Activated naive CD4-positive, alpha-beta T cell treated with anti-CD3 and anti-CD28 coated beads, Interleukin-2, amount 50 U/mL, for 24 hours (primary cell): Measurements from ENCODE around the gene RABGAP1L.

Experiments
- H3K27ac Mint-ChIP-seq: one replicate; pipeline ENCODE4 v1.8.0; 2021; ENCODE audit warnings: mild to moderate bottlenecking, mixed read lengths
- H3K27me3 Mint-ChIP-seq: one replicate; pipeline ENCODE4 v1.8.0; 2021; ENCODE audit warnings: mixed read lengths
- H3K36me3 Mint-ChIP-seq: one replicate; pipeline ENCODE4 v1.8.0; 2021; ENCODE audit warnings: mixed read lengths
- H3K4me1 Mint-ChIP-seq: one replicate; pipeline ENCODE4 v1.8.0; 2021; ENCODE audit warnings: mixed read lengths
- H3K4me3 Mint-ChIP-seq: one replicate; pipeline ENCODE4 v1.8.0; 2021; ENCODE audit warnings: mild to moderate bottlenecking, mixed read lengths
- H3K9me3 Mint-ChIP-seq: one replicate; pipeline ENCODE4 v1.8.0; 2021; ENCODE audit warnings: mixed read lengths

Gene RABGAP1L

DNA sequence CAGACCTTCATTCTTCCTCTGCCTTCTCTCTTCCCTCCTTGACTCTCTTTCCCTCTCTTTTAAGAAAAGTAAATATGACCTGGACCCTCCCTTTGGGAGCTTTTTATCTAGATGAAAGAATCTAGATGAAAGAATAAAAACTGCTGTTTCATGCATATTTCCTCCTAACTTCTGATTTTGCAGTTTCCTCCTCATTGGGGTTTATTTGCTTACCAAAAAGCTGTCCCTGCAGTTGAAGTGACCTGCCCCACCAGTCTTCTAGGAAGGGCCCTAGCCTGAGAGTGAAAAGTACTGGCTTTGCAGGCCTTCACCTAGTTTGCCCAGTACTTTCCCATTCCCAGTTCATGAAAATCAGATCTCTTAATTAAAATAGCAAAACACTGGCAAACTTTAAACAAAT lies 812.1 kb downstream of the RABGAP1L start:
- Mint-ChIP-seq H3K4me3 (peak overlapping the region; percentile 61), H3K4me1 (peaks cover 71% of the 10 kb centered on the region), H3K27ac (peak overlapping the region; percentile 32), H3K36me3 (peaks cover 20% of the 10 kb centered on the region), H3K27me3 (no peaks in the 10 kb centered on the region), H3K9me3 (no peaks in the 10 kb centered on the region)

DNA sequence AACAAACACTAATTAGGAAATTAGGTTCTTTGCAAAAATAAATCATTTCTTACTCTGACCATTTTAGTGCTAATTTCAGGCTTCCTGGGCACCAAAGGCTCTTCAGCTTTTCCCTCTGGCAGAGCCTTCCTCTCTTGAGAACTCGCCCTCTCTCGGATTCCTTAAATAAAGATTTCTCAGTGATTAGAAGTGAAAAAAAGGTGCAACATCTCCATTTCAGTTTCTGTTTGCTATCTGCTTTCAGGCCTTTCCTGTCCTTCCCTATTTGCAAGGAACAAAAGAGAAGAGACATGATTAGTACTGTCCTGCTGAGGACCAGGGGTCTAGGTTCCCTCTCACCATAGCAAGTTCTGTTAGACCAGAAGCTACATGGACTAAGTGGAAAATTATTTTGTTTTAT lies 812.6 kb downstream of the RABGAP1L start:
- Mint-ChIP-seq H3K27ac (no peak overlapping the region), H3K27me3 (no peaks in the 10 kb centered on the region), H3K4me1 (peaks cover 74% of the 10 kb centered on the region), H3K4me3 (no peak overlapping the region), H3K36me3 (peaks cover 22% of the 10 kb centered on the region), H3K9me3 (no peaks in the 10 kb centered on the region)

- no peaks in the 10 kb centered on the region for H3K9me3 Mint-ChIP-seq
- H3K4me3 Mint-ChIP-seq, result no peak overlapping the region
- H3K4me1 Mint-ChIP-seq, result peaks cover 58% of the 10 kb centered on the region
- peaks cover 26% of the 10 kb centered on the region for H3K36me3 Mint-ChIP-seq
- no peaks in the 10 kb centered on the region for H3K27me3 Mint-ChIP-seq
- no peak overlapping the region for H3K27ac Mint-ChIP-seq
Measured at GRCh38 chr1:174974711-174975119, 815.4 kb downstream of the RABGAP1L start.

DNA sequence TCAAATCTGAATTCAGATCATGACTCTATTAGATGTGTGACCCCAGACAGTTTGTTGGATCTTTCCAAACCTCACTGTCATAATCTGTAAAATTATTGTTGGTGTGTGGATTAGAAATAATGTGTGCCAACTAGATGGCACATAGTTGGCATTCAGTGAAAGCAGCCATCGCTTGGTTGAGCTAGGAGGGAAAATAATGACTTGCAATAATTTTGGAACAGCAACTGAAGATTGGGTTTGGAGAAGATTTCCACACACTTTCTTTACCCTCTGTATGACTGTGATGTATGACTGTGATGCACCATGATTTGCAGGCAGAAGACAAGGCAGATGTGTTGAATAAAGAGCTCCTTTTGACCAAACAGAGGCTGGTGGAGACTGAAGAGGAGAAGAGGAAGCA lies 816.4 kb downstream of the RABGAP1L start:
- H3K9me3 Mint-ChIP-seq, result no peaks in the 10 kb centered on the region
- peaks cover 25% of the 10 kb centered on the region for H3K36me3 Mint-ChIP-seq
- H3K4me1 Mint-ChIP-seq, result peaks cover 56% of the 10 kb centered on the region
- H3K27ac Mint-ChIP-seq, result peak overlapping the region; percentile 25
- H3K27me3 Mint-ChIP-seq, result no peaks in the 10 kb centered on the region
- H3K4me3 Mint-ChIP-seq, result no peak overlapping the region

DNA sequence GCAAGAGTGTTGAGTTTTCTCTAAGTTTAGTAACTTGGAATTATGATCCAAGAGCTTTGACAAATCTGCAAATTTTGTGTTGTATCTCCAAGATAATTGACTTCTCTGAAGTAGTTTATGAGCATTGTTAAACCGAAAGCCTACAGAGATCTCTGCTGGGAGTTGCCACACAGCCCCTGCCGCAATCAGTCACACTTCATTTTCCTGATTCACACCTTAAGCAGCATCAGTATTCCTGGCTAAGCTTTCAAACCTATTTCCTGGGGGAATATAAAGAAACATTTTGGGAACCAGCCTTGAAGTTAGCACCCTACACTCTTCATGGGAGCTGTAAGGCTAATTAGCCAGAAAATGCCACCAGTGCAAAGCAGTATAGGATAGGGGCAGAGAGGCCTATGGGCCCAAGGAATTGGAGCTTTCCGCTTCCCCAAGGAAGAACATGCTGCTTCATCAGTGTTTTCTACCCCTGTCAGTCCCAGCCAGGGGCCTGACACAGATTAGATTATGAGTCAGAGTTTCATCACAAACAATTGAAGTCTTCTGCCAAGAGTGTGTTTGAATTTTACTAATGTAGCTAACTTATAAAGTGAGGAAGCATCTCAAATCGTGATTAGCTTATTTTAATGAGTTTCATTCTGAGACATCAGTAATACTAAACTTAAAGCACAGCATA lies 817.3 kb downstream of the RABGAP1L start:
- Mint-ChIP-seq H3K27ac (peak overlapping the region; percentile 26), H3K36me3 (peaks cover 28% of the 10 kb centered on the region), H3K4me3 (no peak overlapping the region), H3K4me1 (peaks cover 56% of the 10 kb centered on the region), H3K27me3 (no peaks in the 10 kb centered on the region), H3K9me3 (no peaks in the 10 kb centered on the region)

- no peaks in the 10 kb centered on the region for H3K27me3 Mint-ChIP-seq
- peaks cover 41% of the 10 kb centered on the region for H3K4me1 Mint-ChIP-seq
- H3K9me3 Mint-ChIP-seq, result no peaks in the 10 kb centered on the region
- no peak overlapping the region for H3K4me3 Mint-ChIP-seq
- H3K36me3 Mint-ChIP-seq, result peaks cover 27% of the 10 kb centered on the region
- H3K27ac Mint-ChIP-seq, result no peak overlapping the region
Measured at GRCh38 chr1:174982971-174983689, 823.8 kb downstream of the RABGAP1L start.

- no peaks in the 10 kb centered on the region for H3K9me3 Mint-ChIP-seq
- H3K27me3 Mint-ChIP-seq, result no peaks in the 10 kb centered on the region
- peaks cover 32% of the 10 kb centered on the region for H3K36me3 Mint-ChIP-seq
- H3K4me3 Mint-ChIP-seq, result no peak overlapping the region
- peaks cover 54% of the 10 kb centered on the region for H3K4me1 Mint-ChIP-seq
- peak overlapping the region; percentile 92 for H3K27ac Mint-ChIP-seq
Measured at GRCh38 chr1:174984952-174985351, 825.6 kb downstream of the RABGAP1L start.

GRCh38 chr1:174988539-174988938 lies 829.2 kb downstream of the RABGAP1L start:
- H3K9me3 Mint-ChIP-seq, result no peaks in the 10 kb centered on the region
- peaks cover 45% of the 10 kb centered on the region for H3K4me1 Mint-ChIP-seq
- H3K4me3 Mint-ChIP-seq, result peak overlapping the region; percentile 16
- H3K27ac Mint-ChIP-seq, result no peak overlapping the region
- H3K36me3 Mint-ChIP-seq, result peaks cover 18% of the 10 kb centered on the region
- no peaks in the 10 kb centered on the region for H3K27me3 Mint-ChIP-seq

DNA sequence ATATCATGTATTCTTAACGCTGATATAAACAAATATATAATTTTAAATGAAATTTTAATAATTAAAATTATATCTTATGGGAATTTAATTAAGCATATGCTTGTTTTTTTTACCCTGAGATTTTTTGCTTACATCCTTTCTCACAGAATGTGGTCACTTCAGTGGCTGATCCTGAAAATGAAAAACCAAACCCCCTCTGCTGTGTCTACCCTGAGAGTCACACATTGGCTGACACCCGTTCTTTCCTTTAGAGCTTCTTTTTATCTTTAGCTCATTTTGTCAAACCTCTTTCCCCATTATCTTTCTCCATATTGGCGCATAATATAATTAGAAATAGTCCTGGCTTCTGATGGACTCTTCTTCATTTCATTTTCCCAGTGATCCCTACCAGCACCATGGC lies 829.7 kb downstream of the RABGAP1L start:
- Mint-ChIP-seq H3K4me3 (peak overlapping the region; percentile 27), H3K27ac (peak overlapping the region; percentile 27), H3K9me3 (no peaks in the 10 kb centered on the region), H3K36me3 (peaks cover 18% of the 10 kb centered on the region), H3K27me3 (no peaks in the 10 kb centered on the region), H3K4me1 (peaks cover 45% of the 10 kb centered on the region)

GRCh38 chr1:174989536-174990220 lies 830.4 kb downstream of the RABGAP1L start:
- Mint-ChIP-seq H3K4me1 (peaks cover 46% of the 10 kb centered on the region), H3K27me3 (no peaks in the 10 kb centered on the region), H3K4me3 (peak overlapping the region; percentile 78), H3K27ac (peak overlapping the region; percentile 91), H3K9me3 (no peaks in the 10 kb centered on the region), H3K36me3 (peaks cover 17% of the 10 kb centered on the region)

DNA sequence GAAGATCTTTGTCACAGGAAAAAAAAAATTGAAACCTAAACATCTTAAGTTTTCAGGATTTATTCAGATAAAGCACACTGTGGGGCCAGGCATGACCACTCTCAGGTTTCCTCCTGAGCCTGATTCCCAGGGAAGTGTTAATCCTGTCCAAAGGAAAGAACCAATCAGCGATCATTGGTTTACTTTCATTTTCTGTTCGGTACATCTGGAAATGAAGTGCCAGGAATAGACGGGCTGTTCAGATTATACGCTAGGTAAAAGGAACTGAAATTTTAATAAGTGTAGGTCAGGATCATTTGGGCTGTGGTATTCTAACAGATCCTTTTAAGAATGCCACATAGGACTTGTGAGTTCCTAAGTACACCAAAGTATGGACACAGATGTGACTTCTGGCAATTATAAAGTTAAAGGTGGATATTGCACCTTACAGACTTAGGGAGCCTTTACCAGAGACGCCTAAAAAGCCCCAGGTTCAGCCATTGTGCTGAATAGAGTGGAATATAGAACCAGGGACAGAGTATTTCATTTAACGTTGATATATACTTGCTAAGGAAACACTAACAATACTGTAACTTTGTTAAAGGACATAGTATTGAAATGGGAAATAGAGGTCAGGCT lies 831.2 kb downstream of the RABGAP1L start:
- Mint-ChIP-seq H3K27me3 (no peaks in the 10 kb centered on the region), H3K27ac (peak overlapping the region; percentile 94), H3K9me3 (no peaks in the 10 kb centered on the region), H3K4me3 (peak overlapping the region; percentile 83), H3K4me1 (peaks cover 37% of the 10 kb centered on the region), H3K36me3 (peaks cover 14% of the 10 kb centered on the region)

DNA sequence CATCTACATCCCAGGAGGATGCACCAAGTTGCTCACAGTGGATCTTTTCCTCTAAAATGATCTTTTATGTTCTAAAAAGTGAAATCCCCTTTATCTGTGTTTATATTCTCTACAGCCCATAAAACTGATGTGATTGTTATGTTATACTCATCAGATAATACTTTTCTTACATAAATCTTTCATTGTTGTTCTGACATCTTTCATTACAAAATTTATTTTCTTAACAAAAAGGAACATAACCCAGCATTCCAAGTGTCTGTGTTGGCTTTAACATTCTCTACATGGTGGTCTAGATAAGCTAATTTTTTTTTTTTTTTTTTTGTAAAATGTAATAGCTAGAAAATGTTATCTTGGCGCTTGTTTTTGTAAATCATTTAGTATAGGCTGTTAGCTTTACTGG lies 832.2 kb downstream of the RABGAP1L start:
- peak overlapping the region; percentile 39 for H3K4me3 Mint-ChIP-seq
- H3K27ac Mint-ChIP-seq, result peak overlapping the region; percentile 35

DNA sequence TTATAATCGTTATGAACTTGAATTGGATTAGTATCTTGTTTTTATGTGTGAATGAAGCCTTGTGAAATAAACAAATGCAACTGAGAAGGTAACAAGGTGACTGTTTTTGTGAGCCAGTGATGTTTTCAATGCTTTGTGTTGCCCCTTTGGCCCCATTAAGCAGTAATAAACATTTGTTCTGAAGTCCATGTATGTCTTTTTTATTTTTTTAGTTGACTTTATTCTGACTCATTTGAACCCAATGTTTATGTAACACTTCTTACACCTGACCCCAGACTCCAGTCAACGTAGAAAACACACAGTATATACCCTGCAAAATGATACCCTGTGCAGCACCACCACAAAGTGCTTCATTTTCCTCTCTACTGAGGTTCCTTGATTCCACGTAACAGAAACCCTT lies 835.8 kb downstream of the RABGAP1L start:
- no peak overlapping the region for H3K4me3 Mint-ChIP-seq

More for the DNA sequence above, 832.2 kb downstream of the RABGAP1L start:
- Mint-ChIP-seq H3K4me1 (peaks cover 38% of the 10 kb centered on the region), H3K27me3 (no peaks in the 10 kb centered on the region), H3K36me3 (peaks cover 13% of the 10 kb centered on the region), H3K9me3 (no peaks in the 10 kb centered on the region)

GRCh38 chr1:174995916-174996315 lies 836.6 kb downstream of the RABGAP1L start:
- Mint-ChIP-seq H3K9me3 (no peaks in the 10 kb centered on the region), H3K4me1 (peaks cover 25% of the 10 kb centered on the region), H3K27me3 (no peaks in the 10 kb centered on the region), H3K27ac (no peak overlapping the region), H3K4me3 (no peak overlapping the region), H3K36me3 (peaks cover 2% of the 10 kb centered on the region)

More for the DNA sequence above, 835.8 kb downstream of the RABGAP1L start:
- H3K27me3 Mint-ChIP-seq, result no peaks in the 10 kb centered on the region
- peaks cover 2% of the 10 kb centered on the region for H3K36me3 Mint-ChIP-seq
- peaks cover 32% of the 10 kb centered on the region for H3K4me1 Mint-ChIP-seq
- no peak overlapping the region for H3K27ac Mint-ChIP-seq
- no peaks in the 10 kb centered on the region for H3K9me3 Mint-ChIP-seq

GRCh38 chr1:174996476-174996875 lies 837.2 kb downstream of the RABGAP1L start:
- Mint-ChIP-seq H3K27me3 (no peaks in the 10 kb centered on the region), H3K4me3 (no peak overlapping the region), H3K9me3 (no peaks in the 10 kb centered on the region), H3K4me1 (peaks cover 28% of the 10 kb centered on the region), H3K36me3 (peaks cover 2% of the 10 kb centered on the region), H3K27ac (peak overlapping the region; percentile 42)
